Measurements from ENCODE around the gene CMC1.
"Not testable (repeated sequence)": the region's sequence is repeated elsewhere in the genome, so short reads cannot be mapped to it uniquely, and the experiment has no call there.

CMC1 gene

GRCh38 chr3:28244491-28244890 is 3.1 kb downstream of the CMC1 start:
- no peak for DNase-seq (ENCODE audit: low spot score)

GRCh38 chr3:28247286-28247685 is 5.9 kb downstream of the CMC1 start:
- no peak for DNase-seq (ENCODE audit: low spot score)

GRCh38 chr3:28250999-28251398 is 9.6 kb downstream of the CMC1 start:
- DNase-seq (ENCODE audit: low spot score): no peak

- DNase-seq (ENCODE audit: low spot score): no peak
Measured at GRCh38 chr3:28252001-28252431, 10.6 kb downstream of the CMC1 start.

- DNase-seq (ENCODE audit: low spot score): no peak
Measured at GRCh38 chr3:28253040-28253715, 11.8 kb downstream of the CMC1 start.

GRCh38 chr3:28262001-28262400 is 20.6 kb downstream of the CMC1 start:
- no peak for DNase-seq (ENCODE audit: low spot score)

- no peak for DNase-seq (ENCODE audit: low spot score)
Measured at GRCh38 chr3:28265641-28266040, 24.2 kb downstream of the CMC1 start.

GRCh38 chr3:28267984-28268849 is 26.8 kb downstream of the CMC1 start:
- DNase-seq (ENCODE audit: low spot score): no peak

- no peak for DNase-seq (ENCODE audit: low spot score)
Measured at GRCh38 chr3:28268989-28269388, 27.6 kb downstream of the CMC1 start.

GRCh38 chr3:28269884-28270283 is 28.5 kb downstream of the CMC1 start:
- DNase-seq (ENCODE audit: low spot score): not testable (repeated sequence)

GRCh38 chr3:28273837-28274236 is 32.4 kb downstream of the CMC1 start:
- no peak for DNase-seq (ENCODE audit: low spot score)

- no peak for DNase-seq (ENCODE audit: low spot score)
Measured at GRCh38 chr3:28278918-28279317, 37.5 kb downstream of the CMC1 start.

GRCh38 chr3:28279770-28280169 is 38.4 kb downstream of the CMC1 start:
- no peak for DNase-seq (ENCODE audit: low spot score)

- no peak for DNase-seq (ENCODE audit: low spot score)
Measured at GRCh38 chr3:28280781-28281180, 39.4 kb downstream of the CMC1 start.

- DNase-seq (ENCODE audit: low spot score): peak; percentile 38
Measured at GRCh38 chr3:28286595-28286994, 45.2 kb downstream of the CMC1 start.

- no peak for DNase-seq (ENCODE audit: low spot score)
Measured at GRCh38 chr3:28287046-28287445, 45.6 kb downstream of the CMC1 start.

GRCh38 chr3:28290863-28291300 is 49.5 kb downstream of the CMC1 start:
- DNase-seq (ENCODE audit: low spot score): no peak

- DNase-seq (ENCODE audit: low spot score): no peak
Measured at GRCh38 chr3:28291577-28291976, 50.2 kb downstream of the CMC1 start.

- no peak for DNase-seq (ENCODE audit: low spot score)
Measured at GRCh38 chr3:28292622-28293021, 51.2 kb downstream of the CMC1 start.

- no peak for DNase-seq (ENCODE audit: low spot score)
Measured at GRCh38 chr3:28294667-28295413, 53.4 kb downstream of the CMC1 start.

- no peak for DNase-seq (ENCODE audit: low spot score)
Measured at GRCh38 chr3:28295898-28296490, 54.6 kb downstream of the CMC1 start.

- no peak for DNase-seq (ENCODE audit: low spot score)
Measured at GRCh38 chr3:28299705-28300104, 58.3 kb downstream of the CMC1 start.
